ENCODE data around the gene PODNL1. TPM values are rescaled to one million over a fixed set of nuclear protein-coding genes. Genes with fewer than 3 reads are reported as not detected.

Gene PODNL1
- total RNA-seq, 1 donor from 2014 or later: 0.42 TPM

GRCh38 chr19:13958043-13958442 is 19.8 kb upstream of the PODNL1 start:
- intact Hi-C loops (cut with micrococcal nuclease): no loop called here

GRCh38 chr19:13957051-13957450 is 18.8 kb upstream of the PODNL1 start:
- intact Hi-C loops (cut with micrococcal nuclease): no loop called here

- intact Hi-C loops (cut with micrococcal nuclease): no loop called here
These were observed 18.1 kb upstream of the PODNL1 start for GRCh38 chr19:13956365-13956744.

GRCh38 chr19:13955662-13956364 is 17.6 kb upstream of the PODNL1 start:
- intact Hi-C loops (cut with micrococcal nuclease): no loop called here

GRCh38 chr19:13954185-13954584 is 16.0 kb upstream of the PODNL1 start:
- intact Hi-C loops (cut with micrococcal nuclease): no loop called here

GRCh38 chr19:13952931-13953531 is 14.8 kb upstream of the PODNL1 start:
- intact Hi-C loops (cut with micrococcal nuclease): loop anchor here (1.0 to 2.0 kb wide), 12 partner anchors 32 to 566 kb away; partner anchors contain the start of genes ASF1B, BRME1, C19orf53 and CC2D1A

GRCh38 chr19:13952154-13952930 is 14.1 kb upstream of the PODNL1 start, which contains the start of gene DCAF15:
Gene DCAF15, plus strand, starts transcription at chr19:13952509. Its CDS starts 4 bp downstream, at chr19:13952513.
- intact Hi-C loops (cut with micrococcal nuclease): loop anchor here (1.0 to 2.0 kb wide), 12 partner anchors 31 to 566 kb away; partner anchors contain the start of genes ASF1B, BRME1, C19orf53 and CC2D1A

GRCh38 chr19:13951799-13952153 is 13.6 kb upstream of the PODNL1 start:
- intact Hi-C loops (cut with micrococcal nuclease): loop anchor here (1.0 to 2.0 kb wide), 12 partner anchors 30 to 567 kb away; partner anchors contain the start of genes ASF1B, BRME1, C19orf53 and CC2D1A

- intact Hi-C loops (cut with micrococcal nuclease): no loop called here
These were observed 12.8 kb upstream of the PODNL1 start for GRCh38 chr19:13951043-13951442.

GRCh38 chr19:13946414-13946813 is 8.2 kb upstream of the PODNL1 start:
- intact Hi-C loops (cut with micrococcal nuclease): no loop called here

- intact Hi-C loops (cut with micrococcal nuclease): no loop called here
These were observed 3.9 kb upstream of the PODNL1 start for GRCh38 chr19:13942023-13942684.

GRCh38 chr19:13937479-13938300 is 527 bp downstream of the PODNL1 start:
- intact Hi-C loops (cut with micrococcal nuclease): no loop called here

GRCh38 chr19:13935765-13936510 is 2.3 kb downstream of the PODNL1 start:
- intact Hi-C loops (cut with micrococcal nuclease): no loop called here

GRCh38 chr19:13934785-13935109 is 3.5 kb downstream of the PODNL1 start:
- intact Hi-C loops (cut with micrococcal nuclease): no loop called here

- intact Hi-C loops (cut with micrococcal nuclease): no loop called here
These were observed 5.3 kb downstream of the PODNL1 start for GRCh38 chr19:13932911-13933393.

GRCh38 chr19:13932149-13932637 is 6.0 kb downstream of the PODNL1 start:
- intact Hi-C loops (cut with micrococcal nuclease): no loop called here

- intact Hi-C loops (cut with micrococcal nuclease): no loop called here
These were observed 6.6 kb downstream of the PODNL1 start for GRCh38 chr19:13931391-13932148.

- intact Hi-C loops (cut with micrococcal nuclease): no loop called here
These were observed 7.8 kb downstream of the PODNL1 start for GRCh38 chr19:13930402-13930801.

GRCh38 chr19:13929956-13930355 is 8.3 kb downstream of the PODNL1 start:
- intact Hi-C loops (cut with micrococcal nuclease): no loop called here
